ENCODE data around the gene NFIA.

NFIA gene

DNA sequence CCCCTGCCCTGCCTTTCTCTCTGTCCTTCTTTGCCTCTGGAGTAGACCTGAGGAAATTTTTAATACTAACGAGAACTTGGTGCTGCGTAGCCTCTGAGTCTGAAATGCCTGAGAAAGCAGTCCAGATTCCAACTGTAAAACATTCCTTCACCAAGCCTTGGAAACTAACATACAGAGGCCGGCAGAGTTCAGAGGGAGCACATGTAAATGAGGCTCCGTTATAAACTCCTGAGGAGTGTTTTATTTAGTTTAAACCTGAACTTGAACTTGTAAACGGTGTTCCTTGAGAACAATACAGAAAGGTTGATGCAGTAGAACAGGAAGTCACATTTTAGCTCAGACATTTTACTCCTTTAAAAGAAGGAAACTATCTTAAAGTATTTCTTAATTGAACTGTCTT is 361.9 kb downstream of the NFIA start (continued):
- TF ChIP-seq ZNF792 (tag by site-specific recombination; IDR thresholded peaks at IDR 0.05) (no peak), ZNF610 (tag by site-specific recombination; IDR thresholded peaks at IDR 0.05; ENCODE audit: borderline replicate concordance) (no peak), ZNF837 (tag by site-specific recombination; IDR thresholded peaks at IDR 0.05) (no peak), ZNF548 (tag by site-specific recombination; IDR thresholded peaks at IDR 0.05) (no peak), ZNF596 (tag by site-specific recombination; IDR thresholded peaks at IDR 0.05) (no peak), ZNF571 (tag by site-specific recombination; IDR thresholded peaks at IDR 0.05) (no peak), ZFP69B (tag by site-specific recombination; IDR thresholded peaks at IDR 0.05) (no peak), KLF10 (tag by site-specific recombination; IDR thresholded peaks at IDR 0.05) (no peak), ZNF239 (tag by site-specific recombination; IDR thresholded peaks at IDR 0.05) (no peak), ZNF10 (tag by site-specific recombination; IDR thresholded peaks at IDR 0.05) (no peak), MEIS1 (CRISPR knock-in tag; IDR thresholded peaks at IDR 0.05; ENCODE audit: borderline replicate concordance) (no peak), ZNF366 (tag by site-specific recombination; conservative IDR thresholded peaks at IDR 0.05) (no peak)

DNA sequence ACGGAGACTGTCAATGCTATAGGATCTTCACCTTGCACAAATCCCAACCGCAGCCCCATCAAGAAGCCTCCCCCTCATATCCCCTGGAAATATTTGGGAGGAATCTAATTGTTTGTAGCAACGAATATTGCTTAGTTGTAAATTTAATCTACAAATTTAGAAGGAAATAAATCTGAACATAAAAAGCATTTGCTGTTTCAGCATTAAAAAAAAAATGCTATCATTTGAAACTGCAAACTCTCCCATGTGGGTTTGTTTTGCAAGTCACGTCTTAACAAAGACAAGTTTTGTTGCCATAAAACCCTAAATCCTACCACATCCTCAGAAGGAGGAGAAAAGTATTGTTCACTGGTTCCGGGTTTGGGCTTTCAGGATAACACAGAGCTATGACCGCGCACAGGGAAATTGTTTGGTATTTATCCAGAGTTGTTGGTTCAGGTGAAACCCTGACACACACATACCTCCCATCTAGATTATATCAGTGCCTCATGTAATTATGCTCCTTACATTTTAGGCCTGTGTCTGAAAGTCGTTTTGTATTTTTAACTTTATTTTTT is 363.0 kb downstream of the NFIA start:
- POLR2A ChIA-PET = no interaction called here
- no peak for TF ChIP-seq ZNF24 (tag by site-specific recombination; IDR thresholded peaks at IDR 0.05)
- TF ChIP-seq, protein P1, sequence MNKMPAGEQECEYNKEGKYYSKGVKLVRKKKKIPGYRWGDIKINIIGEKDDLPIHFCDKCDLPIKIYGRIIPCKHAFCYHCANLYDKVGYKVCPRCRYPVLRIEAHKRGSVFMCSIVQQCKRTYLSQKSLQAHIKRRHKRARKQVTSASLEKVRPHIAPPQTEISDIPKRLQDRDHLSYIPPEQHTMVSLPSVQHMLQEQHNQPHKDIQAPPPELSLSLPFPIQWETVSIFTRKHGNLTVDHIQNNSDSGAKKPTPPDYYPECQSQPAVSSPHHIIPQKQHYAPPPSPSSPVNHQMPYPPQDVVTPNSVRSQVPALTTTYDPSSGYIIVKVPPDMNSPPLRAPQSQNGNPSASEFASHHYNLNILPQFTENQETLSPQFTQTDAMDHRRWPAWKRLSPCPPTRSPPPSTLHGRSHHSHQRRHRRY (tag by site-specific recombination; IDR thresholded peaks at IDR 0.05) = no peak

DNA sequence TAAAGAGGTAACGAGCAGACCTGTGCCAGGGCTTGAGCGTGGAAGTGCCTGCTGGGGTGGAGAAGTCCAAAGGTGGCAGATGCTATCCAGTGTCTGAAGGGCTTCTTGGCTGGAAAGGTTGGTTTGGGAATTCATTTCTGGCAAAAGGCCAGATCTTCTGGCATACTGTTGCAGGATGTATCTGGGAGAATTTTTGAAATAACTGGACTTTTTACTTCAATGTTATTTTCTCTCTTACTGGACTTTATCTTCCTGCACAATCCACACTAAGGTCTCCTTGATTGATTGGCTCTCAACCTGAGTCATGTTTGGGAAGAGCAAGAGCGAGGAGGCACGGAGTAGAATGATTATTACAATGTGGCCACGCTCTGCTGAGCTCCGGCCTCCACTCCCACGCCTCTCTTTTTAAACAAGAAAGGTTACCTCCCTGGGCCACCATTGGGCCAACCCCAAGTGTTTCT is 364.2 kb downstream of the NFIA start:
- no peaks in the 10 kb centered on the region for H3K9me3 ChIP-seq (ENCODE audit: control insufficient read depth, insufficient read depth, low read depth, low read length)
- H3K36me3 ChIP-seq (ENCODE audit: control insufficient read depth in 2 of 2, insufficient read depth in 1 of 2, low read length in 2 of 2) = no peaks in the 10 kb centered on the region
- peaks cover 17% of the 10 kb centered on the region for H3K4me1 ChIP-seq (ENCODE audit: control insufficient read depth, insufficient read depth, low read length)
- no peak overlapping the region for H3K27ac ChIP-seq (ENCODE audit: extremely low read depth, low read depth, low read length)
- ChIA-PET POLR2A (no interaction called here), CTCF (interaction anchor here (0.7 to 1.9 kb wide), 3 partner anchors 10 to 1109 kb away, joined by 3 to 7 read pairs (median 3); no protein-coding TSS in a partner anchor)
- no peak overlapping the region for H3K4me3 ChIP-seq (ENCODE audit: low read depth, low read length)
- TF ChIP-seq, protein P2, sequence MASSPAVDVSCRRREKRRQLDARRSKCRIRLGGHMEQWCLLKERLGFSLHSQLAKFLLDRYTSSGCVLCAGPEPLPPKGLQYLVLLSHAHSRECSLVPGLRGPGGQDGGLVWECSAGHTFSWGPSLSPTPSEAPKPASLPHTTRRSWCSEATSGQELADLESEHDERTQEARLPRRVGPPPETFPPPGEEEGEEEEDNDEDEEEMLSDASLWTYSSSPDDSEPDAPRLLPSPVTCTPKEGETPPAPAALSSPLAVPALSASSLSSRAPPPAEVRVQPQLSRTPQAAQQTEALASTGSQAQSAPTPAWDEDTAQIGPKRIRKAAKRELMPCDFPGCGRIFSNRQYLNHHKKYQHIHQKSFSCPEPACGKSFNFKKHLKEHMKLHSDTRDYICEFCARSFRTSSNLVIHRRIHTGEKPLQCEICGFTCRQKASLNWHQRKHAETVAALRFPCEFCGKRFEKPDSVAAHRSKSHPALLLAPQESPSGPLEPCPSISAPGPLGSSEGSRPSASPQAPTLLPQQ (tag by site-specific recombination; IDR thresholded peaks at IDR 0.05) = no peak
- no peak for TF ChIP-seq ZNF248 (tag by site-specific recombination; IDR thresholded peaks at IDR 0.05)
- TF ChIP-seq, protein P3, sequence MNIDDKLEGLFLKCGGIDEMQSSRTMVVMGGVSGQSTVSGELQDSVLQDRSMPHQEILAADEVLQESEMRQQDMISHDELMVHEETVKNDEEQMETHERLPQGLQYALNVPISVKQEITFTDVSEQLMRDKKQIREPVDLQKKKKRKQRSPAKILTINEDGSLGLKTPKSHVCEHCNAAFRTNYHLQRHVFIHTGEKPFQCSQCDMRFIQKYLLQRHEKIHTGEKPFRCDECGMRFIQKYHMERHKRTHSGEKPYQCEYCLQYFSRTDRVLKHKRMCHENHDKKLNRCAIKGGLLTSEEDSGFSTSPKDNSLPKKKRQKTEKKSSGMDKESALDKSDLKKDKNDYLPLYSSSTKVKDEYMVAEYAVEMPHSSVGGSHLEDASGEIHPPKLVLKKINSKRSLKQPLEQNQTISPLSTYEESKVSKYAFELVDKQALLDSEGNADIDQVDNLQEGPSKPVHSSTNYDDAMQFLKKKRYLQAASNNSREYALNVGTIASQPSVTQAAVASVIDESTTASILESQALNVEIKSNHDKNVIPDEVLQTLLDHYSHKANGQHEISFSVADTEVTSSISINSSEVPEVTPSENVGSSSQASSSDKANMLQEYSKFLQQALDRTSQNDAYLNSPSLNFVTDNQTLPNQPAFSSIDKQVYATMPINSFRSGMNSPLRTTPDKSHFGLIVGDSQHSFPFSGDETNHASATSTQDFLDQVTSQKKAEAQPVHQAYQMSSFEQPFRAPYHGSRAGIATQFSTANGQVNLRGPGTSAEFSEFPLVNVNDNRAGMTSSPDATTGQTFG (tag by site-specific recombination; IDR thresholded peaks at IDR 0.05; ENCODE audit: borderline replicate concordance) = no peak
- no peak for TF ChIP-seq ZNF140 (tag by site-specific recombination; IDR thresholded peaks at IDR 0.05)
- TF ChIP-seq, protein P4, sequence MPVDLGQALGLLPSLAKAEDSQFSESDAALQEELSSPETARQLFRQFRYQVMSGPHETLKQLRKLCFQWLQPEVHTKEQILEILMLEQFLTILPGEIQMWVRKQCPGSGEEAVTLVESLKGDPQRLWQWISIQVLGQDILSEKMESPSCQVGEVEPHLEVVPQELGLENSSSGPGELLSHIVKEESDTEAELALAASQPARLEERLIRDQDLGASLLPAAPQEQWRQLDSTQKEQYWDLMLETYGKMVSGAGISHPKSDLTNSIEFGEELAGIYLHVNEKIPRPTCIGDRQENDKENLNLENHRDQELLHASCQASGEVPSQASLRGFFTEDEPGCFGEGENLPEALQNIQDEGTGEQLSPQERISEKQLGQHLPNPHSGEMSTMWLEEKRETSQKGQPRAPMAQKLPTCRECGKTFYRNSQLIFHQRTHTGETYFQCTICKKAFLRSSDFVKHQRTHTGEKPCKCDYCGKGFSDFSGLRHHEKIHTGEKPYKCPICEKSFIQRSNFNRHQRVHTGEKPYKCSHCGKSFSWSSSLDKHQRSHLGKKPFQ (tag by site-specific recombination; IDR thresholded peaks at IDR 0.05) = no peak
- no peak for TF ChIP-seq ZNF174 (tag by site-specific recombination; IDR thresholded peaks at IDR 0.05)

More for the DNA sequence above, 363.0 kb downstream of the NFIA start:
- H3K4me3 ChIP-seq (ENCODE audit: low read depth, low read length) = no peak overlapping the region
- no peaks in the 10 kb centered on the region for H3K9me3 ChIP-seq (ENCODE audit: control insufficient read depth, insufficient read depth, low read depth, low read length)
- peaks cover 5% of the 10 kb centered on the region for H3K4me1 ChIP-seq (ENCODE audit: control insufficient read depth, insufficient read depth, low read length)
- CTCF ChIA-PET = interaction anchor here (0.6 kb wide), 1 partner anchor 39 kb away, joined by 6 read pairs; no protein-coding TSS in a partner anchor
- H3K27ac ChIP-seq (ENCODE audit: extremely low read depth, low read depth, low read length) = no peak overlapping the region
- no peaks in the 10 kb centered on the region for H3K36me3 ChIP-seq (ENCODE audit: control insufficient read depth in 2 of 2, insufficient read depth in 1 of 2, low read length in 2 of 2)

Measured in HEK293 (cell line).